IPS DF 19.7 (cell line): ENCODE data around the gene DPEP3.

Experiments used
- DNase-seq: peaks from one replicate; pipeline ENCODE4 v3.0.0-alpha.2; 2013; ENCODE audit warnings: low read depth, low spot score

Gene DPEP3

GRCh38 chr16:67967183-67967957, 12.9 kb downstream of the DPEP3 start:
- DNase-seq, result no peak

GRCh38 chr16:67966549-67967182, 13.6 kb downstream of the DPEP3 start:
- no peak for DNase-seq

- DNase-seq, result no peak
These were observed 14.4 kb downstream of the DPEP3 start for GRCh38 chr16:67965668-67966548.

- DNase-seq, result no peak
These were observed 15.7 kb downstream of the DPEP3 start for GRCh38 chr16:67964477-67965131.

GRCh38 chr16:67963662-67964321, 16.5 kb downstream of the DPEP3 start:
- DNase-seq, result no peak

- no peak for DNase-seq
These were observed 17.0 kb downstream of the DPEP3 start for GRCh38 chr16:67963292-67963661.

- DNase-seq, result no peak
These were observed 18.2 kb downstream of the DPEP3 start for GRCh38 chr16:67962135-67962534.

- DNase-seq, result no peak
These were observed 18.7 kb downstream of the DPEP3 start for GRCh38 chr16:67961551-67961957.

GRCh38 chr16:67959536-67960329, 20.6 kb downstream of the DPEP3 start:
- DNase-seq, result no peak

- DNase-seq, result no peak
These were observed 22.7 kb downstream of the DPEP3 start for GRCh38 chr16:67957622-67958021.

GRCh38 chr16:67954421-67955196, 25.7 kb downstream of the DPEP3 start:
- no peak for DNase-seq

- DNase-seq, result no peak
These were observed 26.5 kb downstream of the DPEP3 start for GRCh38 chr16:67953641-67954375.

- no peak for DNase-seq
These were observed 28.8 kb downstream of the DPEP3 start for GRCh38 chr16:67951485-67951884.

GRCh38 chr16:67950335-67950843, 29.9 kb downstream of the DPEP3 start:
- DNase-seq, result no peak

GRCh38 chr16:67949645-67950044, 30.7 kb downstream of the DPEP3 start:
- no peak for DNase-seq

- DNase-seq, result no peak
These were observed 32.3 kb downstream of the DPEP3 start for GRCh38 chr16:67948015-67948414.

- no peak for DNase-seq
These were observed 33.2 kb downstream of the DPEP3 start for GRCh38 chr16:67946966-67947558.

- no peak for DNase-seq
These were observed 34.1 kb downstream of the DPEP3 start for GRCh38 chr16:67946128-67946569.
